H1 (cell line): ENCODE data around the gene CDADC1. TPM values are rescaled to one million over a fixed set of nuclear protein-coding genes. Genes with fewer than 3 reads are reported as not detected.
A peak's percentile ranks its signal among the peaks of the same experiment; 100 is the strongest.

Source experiments
- CTCF ChIA-PET: fragments of 300-600 bp; sonication (Branson Sonifier 250); formaldehyde crosslinking; loops from one replicate; lab custom pipeline; 2021; ENCODE audit not compliant: partially characterized antibody; lab: Charles Lee
- POLR2A ChIA-PET: fragments of 300-600 bp; sonication (Branson Sonifier 250); formaldehyde crosslinking; loops from one replicate; lab custom pipeline; 2021; ENCODE audit warnings: inconsistent platforms; ENCODE audit not compliant: partially characterized antibody; lab: Charles Lee
- DNase-seq, 2 experiments: peaks; one replicate each; pipeline versions ENCODE4 v3.0.0 to v3.0.0-alpha.2; 2010 to 2022; ENCODE audit warnings: low spot score in 2 of 2, low read depth in 1 of 2, mixed read lengths in 1 of 2
- FAIRE-seq: peaks from 2 replicates; lab custom pipeline; 2011; peaks lifted over from hg19 to GRCh38; lab: Jason Lieb, UNC
- H2AFZ ChIP-seq: 2 replicates; pipeline ENCODE4 v1.8.1; 2012; ENCODE audit warnings: low read length, inconsistent platforms
- H2AK5ac ChIP-seq: 2 replicates; pipeline ENCODE4 v1.6.1; 2013; ENCODE audit warnings: low read depth, low read length
- H2BK120ac ChIP-seq: replicated peaks from 2 replicates; pipeline ENCODE3; 2013; ENCODE audit warnings: low read depth, low read length, inconsistent platforms
- H2BK12ac ChIP-seq: 2 replicates; pipeline ENCODE4 v1.6.1; 2013; ENCODE audit warnings: low read depth, low read length
- H2BK15ac ChIP-seq: 2 replicates; pipeline ENCODE4 v1.6.1; 2013; ENCODE audit warnings: low read length
- H2BK20ac ChIP-seq: 2 replicates; pipeline ENCODE4 v1.6.1; 2013; ENCODE audit warnings: low read length
- H2BK5ac ChIP-seq: 2 replicates; pipeline ENCODE4 v1.6.1; 2013; ENCODE audit warnings: low read depth, low read length
- H3K14ac ChIP-seq: 2 replicates; pipeline ENCODE4 v1.6.1; 2013; ENCODE audit warnings: inconsistent platforms; ENCODE audit not compliant: insufficient read length
- H3K18ac ChIP-seq: 2 replicates; pipeline ENCODE4 v1.6.1; 2013; ENCODE audit warnings: low read length; ENCODE audit errors: extremely low read depth
- H3K23ac ChIP-seq: 2 replicates; pipeline ENCODE4 v1.6.1; 2013; ENCODE audit warnings: inconsistent platforms; ENCODE audit not compliant: insufficient read length
- H3K23me2 ChIP-seq: 2 replicates; pipeline ENCODE4 v1.6.1; 2013; ENCODE audit warnings: low read depth, low read length
- H3K27ac ChIP-seq: 2 replicates; pipeline ENCODE4 v1.6.1; 2011; ENCODE audit warnings: low read depth, low read length, inconsistent platforms
- H3K27me3 ChIP-seq, 4 experiments: replicated peaks in 1 of 4; 1 replicate in 1 of 4; 2 replicates in 3 of 4; pipeline versions ENCODE4 v1.6.1 to v1.8.1; 2011 to 2013; ENCODE audit warnings: low read length in 3 of 4, mild to moderate bottlenecking in 3 of 4, inconsistent platforms in 2 of 4, mixed read lengths in 2 of 4, moderate library complexity in 1 of 4; ENCODE audit not compliant: control insufficient read depth in 3 of 4, insufficient read depth in 3 of 4; ENCODE audit errors: extremely low read depth in 1 of 4
- H3K36me3 ChIP-seq, 4 experiments: 2 replicates each; pipeline versions ENCODE4 v1.6.1 to v1.8.1; 2011 to 2013; ENCODE audit warnings: mild to moderate bottlenecking in 4 of 4, low read length in 3 of 4, moderate library complexity in 2 of 4, control low read depth in 1 of 4, inconsistent platforms in 1 of 4; ENCODE audit not compliant: insufficient read depth in 4 of 4, control insufficient read depth in 2 of 4
- H3K4ac ChIP-seq: replicated peaks from 2 replicates; pipeline ENCODE3; 2013; ENCODE audit warnings: low read length, low read depth, mixed read lengths, inconsistent platforms; ENCODE audit not compliant: insufficient read length
- H3K4me1 ChIP-seq, 4 experiments: replicated peaks in 1 of 4; 1 replicate in 1 of 4; 2 replicates in 3 of 4; pipeline versions ENCODE4 v1.6.1 to v1.8.1; 2011 to 2013; ENCODE audit warnings: low read length in 3 of 4, inconsistent platforms in 2 of 4, mixed read lengths in 1 of 4; ENCODE audit not compliant: insufficient read depth in 4 of 4, control insufficient read depth in 3 of 4
- H3K4me2 ChIP-seq, 2 experiments: 2 replicates each; pipeline versions ENCODE4 v1.6.1 to v1.8.1; 2011 to 2013; ENCODE audit warnings: low read depth in 2 of 2, low read length in 2 of 2, control low read depth in 1 of 2, inconsistent platforms in 1 of 2, mild to moderate bottlenecking in 1 of 2; ENCODE audit not compliant: insufficient read depth in 1 of 2
- H3K4me3 ChIP-seq, 4 experiments: fragments of 200-600, 300-600 bp in 1 of 4; sonication (generic), shearing (Covaris generic), sonication (Bioruptor Twin) in 1 of 4; 2 replicates each; pipeline versions ENCODE4 v1.5.1 to v1.8.1; 2011 to 2016; ENCODE audit warnings: low read length in 4 of 4, low read depth in 3 of 4, control low read depth in 2 of 4, inconsistent platforms in 2 of 4, mild to moderate bottlenecking in 2 of 4, mixed read lengths in 1 of 4, moderate library complexity in 1 of 4; ENCODE audit not compliant: insufficient read depth in 2 of 4; ENCODE audit errors: extremely low read depth in 1 of 4
- H3K56ac ChIP-seq: replicated peaks from 2 replicates; pipeline ENCODE3; 2013; ENCODE audit warnings: low read depth, mild to moderate bottlenecking, mixed read lengths, low read length, inconsistent platforms; ENCODE audit not compliant: insufficient read length
- H3K79me1 ChIP-seq: 2 replicates; pipeline ENCODE4 v1.6.1; 2013; ENCODE audit warnings: low read depth, low read length, control low read depth
- H3K79me2 ChIP-seq, 2 experiments: 2 replicates each; pipeline versions ENCODE4 v1.6.1 to v1.8.1; 2012 to 2013; ENCODE audit warnings: low read length in 2 of 2, mild to moderate bottlenecking in 2 of 2, inconsistent platforms in 1 of 2; ENCODE audit not compliant: insufficient read depth in 2 of 2, control insufficient read depth in 1 of 2
- H3K9ac ChIP-seq, 4 experiments: replicated peaks in 1 of 4; 1 replicate in 1 of 4; 2 replicates in 3 of 4; pipeline versions ENCODE4 v1.6.1 to v1.8.1; 2011 to 2013; ENCODE audit warnings: low read depth in 3 of 4, low read length in 3 of 4, control low read depth in 2 of 4, mild to moderate bottlenecking in 2 of 4, moderate library complexity in 2 of 4, inconsistent platforms in 1 of 4; ENCODE audit errors: extremely low read depth in 1 of 4
- H3K9me3 ChIP-seq, 2 experiments: 2 replicates each; pipeline versions ENCODE4 v1.6.1 to v1.8.1; 2012 to 2013; ENCODE audit warnings: mild to moderate bottlenecking in 2 of 2, moderate library complexity in 2 of 2, control low read depth in 1 of 2, inconsistent platforms in 1 of 2, low read depth in 1 of 2, low read length in 1 of 2, mixed read lengths in 1 of 2; ENCODE audit not compliant: insufficient read depth in 2 of 2
- H4K20me1 ChIP-seq, 2 experiments: replicated peaks in 1 of 2; 2 replicates each; pipeline versions ENCODE3 to v1.8.1; 2011 to 2013; ENCODE audit warnings: inconsistent platforms in 2 of 2, low read length in 2 of 2, mild to moderate bottlenecking in 1 of 2; ENCODE audit not compliant: insufficient read depth in 2 of 2, control insufficient read depth in 1 of 2
- H4K5ac ChIP-seq: 2 replicates; pipeline ENCODE4 v1.6.1; 2013; ENCODE audit warnings: low read length, low read depth, mixed read lengths, inconsistent platforms; ENCODE audit not compliant: insufficient read length
- H4K8ac ChIP-seq: 2 replicates; pipeline ENCODE4 v1.8.0; 2013; ENCODE audit warnings: mild to moderate bottlenecking, moderate library complexity, low read length, inconsistent platforms; ENCODE audit not compliant: insufficient read depth; ENCODE audit errors: extremely low read depth
- H4K91ac ChIP-seq: replicated peaks from 2 replicates; pipeline ENCODE3; 2013; ENCODE audit warnings: low read length, mixed read lengths, inconsistent platforms; ENCODE audit not compliant: insufficient read length
- CHD2 ChIP-seq: IDR thresholded peaks from 2 replicates; pipeline ENCODE4 v1.6.1; 2012; ENCODE audit warnings: low read length, improper control_type of control experiment
- EP300 ChIP-seq, 2 experiments: IDR thresholded peaks; 1 replicate in 1 of 2; 2 replicates in 1 of 2; pipeline ENCODE4 v1.6.1; 2011 to 2012; ENCODE audit warnings: low read depth in 2 of 2, low read length in 2 of 2, mild to moderate bottlenecking in 2 of 2, borderline replicate concordance in 1 of 2, inconsistent platforms in 1 of 2, moderate library complexity in 1 of 2
- GTF2F1 ChIP-seq: IDR thresholded peaks from 2 replicates; pipeline ENCODE4 v1.6.1; 2012; ENCODE audit warnings: low read depth, low read length, improper control_type of control experiment, borderline replicate concordance
- NRF1 ChIP-seq: IDR thresholded peaks from 2 replicates; pipeline ENCODE4 v1.6.1; 2011; ENCODE audit warnings: mild to moderate bottlenecking, low read depth, low read length, improper control_type of control experiment
- PHF8 ChIP-seq: fragments of 200-600 bp; sonication (generic); conservative IDR thresholded peaks from 2 replicates; pipeline ENCODE4 v1.7.1; 2012; ENCODE audit warnings: low read depth, mild to moderate bottlenecking, inconsistent platforms, low read length, moderate library complexity
- POLR2AphosphoS5 ChIP-seq: IDR thresholded peaks from 2 replicates; pipeline ENCODE4 v1.6.1; 2011; ENCODE audit warnings: low read depth, low read length
- POU5F1 ChIP-seq: IDR thresholded peaks from 2 replicates; pipeline ENCODE4 v1.6.1; 2011; ENCODE audit warnings: low read depth, mild to moderate bottlenecking, low read length, moderate library complexity
- RAD21 ChIP-seq, 2 experiments: IDR thresholded peaks in 1 of 2; conservative IDR thresholded peaks in 1 of 2; 2 replicates each; pipeline ENCODE4 v1.6.1; 2011; ENCODE audit warnings: low read depth in 2 of 2, low read length in 2 of 2, improper control_type of control experiment in 1 of 2, inconsistent platforms in 1 of 2, mild to moderate bottlenecking in 1 of 2, moderate library complexity in 1 of 2
- RNF2 ChIP-seq: fragments of 200-900, 300-1000 bp; sonication (generic); IDR thresholded peaks from 2 replicates; pipeline ENCODE4 v1.7.1; 2016; ENCODE audit warnings: borderline replicate concordance, low read depth, mild to moderate bottlenecking, antibody characterized with exemption, low read length; ENCODE audit not compliant: poor library complexity, severe bottlenecking; ENCODE audit errors: missing control alignments
- SIN3A ChIP-seq, 2 experiments: IDR thresholded peaks in 1 of 2; conservative IDR thresholded peaks in 1 of 2; 2 replicates each; pipeline ENCODE4 v1.6.1; 2011 to 2012; ENCODE audit warnings: low read length in 2 of 2, improper control_type of control experiment in 1 of 2, low read depth in 1 of 2, mild to moderate bottlenecking in 1 of 2
- SP4 ChIP-seq: IDR thresholded peaks from 2 replicates; pipeline ENCODE4 v1.6.1; 2012; ENCODE audit warnings: low read length, inconsistent platforms
- TAF7 ChIP-seq: optimal IDR thresholded peaks from 2 replicates; pipeline ENCODE3; 2011; ENCODE audit warnings: low read depth, mild to moderate bottlenecking, inconsistent platforms, low read length, moderate library complexity, borderline replicate concordance
- TBP ChIP-seq: IDR thresholded peaks from 2 replicates; pipeline ENCODE4 v1.6.1; 2011; ENCODE audit warnings: low read depth, low read length, improper control_type of control experiment
- WGBS, 2 experiments: shearing (Covaris generic) in 1 of 2; methylation state at CpG; one replicate each; pipeline versions ENCODE4 v1.1.6 to v1.1.7; 2013 to 2015; ENCODE audit warnings: low lambda C conversion rate in 2 of 2, mixed read lengths in 2 of 2, inconsistent platforms in 1 of 2, low coverage in 1 of 2, missing lambda C conversion rate in 1 of 2; ENCODE audit not compliant: insufficient replicate concordance in 2 of 2, insufficient coverage in 1 of 2, insufficient read length in 1 of 2; ENCODE audit errors: extremely low coverage in 1 of 2, missing lambda C conversion rate in 1 of 2; 5-methylcytosine and 5-hydroxymethylcytosine counted together
- polyA plus RNA-seq, 7 experiments: library from polyadenylated mRNA; depleted of rRNA in 3 of 7; stranded (reverse) in 5 of 7; unstranded in 2 of 7; fragments of >200 nt in 5 of 7; fragments of 200-250 nt in 2 of 7; gene quantifications; 1 replicate in 5 of 7; 2 replicates in 1 of 7; 4 replicates in 1 of 7; pipeline versions ENCODE4 v1.2.1 to v1.2.3, GENCODE V29; 2011 to 2013; ENCODE audit warnings: missing spikeins in 2 of 7, mixed read lengths in 2 of 7
- total RNA-seq: library from RNA; stranded (reverse); fragmentation: NEBNext Ultra II Directional; extraction: Animal tissue kit (Norgen Biotek cat#: 25700); gene quantifications from 2 replicates; pipeline ENCODE4 v1.2.1, GENCODE V29; 2021

CDADC1 gene
- total and polyA plus RNA-seq, 2 of the 8 experiments (the other 6 are each of a cell fraction or from before 2014, with no cell fraction given): 0.98 to 2.7 TPM

DNA sequence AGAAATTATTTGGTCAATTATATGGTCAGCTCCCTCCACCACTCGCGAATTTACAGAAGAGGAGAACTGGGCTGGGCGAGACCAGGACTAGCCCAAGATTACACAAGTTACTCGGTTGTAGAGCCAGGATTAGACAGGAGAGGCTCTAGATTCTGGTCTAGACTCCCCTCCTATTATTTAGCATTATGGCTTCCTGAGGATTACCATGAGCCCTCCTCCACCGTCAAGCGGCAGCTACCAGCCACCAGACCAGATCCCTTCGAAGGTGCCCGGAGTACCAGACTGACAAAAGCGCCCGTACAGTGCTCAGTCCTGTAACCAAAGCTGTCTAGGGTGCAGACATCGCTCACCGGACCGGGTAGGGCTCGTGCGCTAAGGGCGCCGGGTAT lies 28.1 kb upstream of the CDADC1 start:
- ChIA-PET CTCF (interaction anchor here (0.8 to 1.4 kb wide), 6 partner anchors 12 to 486 kb away, joined by 3 to 6 read pairs (median 4); no protein-coding TSS in a partner anchor), POLR2A (no interaction called here)
- peak overlapping the region; percentile 35 for H3K56ac ChIP-seq
- no peak overlapping the region for H3K14ac ChIP-seq
- 17% methylated on average over 17 of the region's 17 CpGs; no CpG with 5 or more reads in 1 of the 2 experiments for WGBS, 2 experiments
- H3K9me3 ChIP-seq: no peaks in the 10 kb centered on the region
- peaks cover 20% of the 10 kb centered on the region for H3K23me2 ChIP-seq
- peak overlapping the region; percentile 34 to 61 (median 38) for H3K4me3 ChIP-seq
- H2AFZ ChIP-seq: no peak overlapping the region
- H3K36me3 ChIP-seq: peaks cover 0 to 4% (median 0%) of the 10 kb centered on the region in 4 experiments; a peak in 1 of 8 replicates
- no peak overlapping the region for H2BK5ac ChIP-seq
- H3K79me2 ChIP-seq: no peaks in the 10 kb centered on the region
- peak overlapping the region; percentile 77 to 80 for H3K4me2 ChIP-seq
- H2AK5ac ChIP-seq: no peak overlapping the region
- H2BK15ac ChIP-seq: peak overlapping the region; percentile 61; the same call in 1 of the 2 replicates
- H3K23ac ChIP-seq: no peak overlapping the region
- H2BK12ac ChIP-seq: no peak overlapping the region
- no peak overlapping the region for H4K8ac ChIP-seq
- peaks cover 49 to 80% (median 75%) of the 10 kb centered on the region in 4 experiments for H3K27me3 ChIP-seq
- no peak overlapping the region for H3K27ac ChIP-seq
- no peaks in the 10 kb centered on the region for H3K79me1 ChIP-seq
- H2BK120ac ChIP-seq: no peak overlapping the region
- FAIRE-seq (no peak), DNase-seq (no peak)
- H2BK20ac ChIP-seq: no peak overlapping the region
- H3K4ac ChIP-seq: no peak overlapping the region
- H4K91ac ChIP-seq: peak overlapping the region; percentile 41
- peaks cover 0 to 2% of the 10 kb centered on the region in 2 experiments for H4K20me1 ChIP-seq
- H3K18ac ChIP-seq: no peak overlapping the region
- H3K4me1 ChIP-seq: peaks cover 2 to 15% (median 10%) of the 10 kb centered on the region in 4 experiments
- H3K9ac ChIP-seq: no peak overlapping the region
- no peak overlapping the region for H4K5ac ChIP-seq
- TF ChIP-seq SIN3A (conservative IDR thresholded peaks at IDR 0.05 in 1 of 2, IDR thresholded peaks at IDR 0.05 in 1 of 2; ENCODE audit: low read depth in 1 of 2, low read length in 2 of 2) (no peak), GTF2F1 (no peak), RNF2 (no peak), POLR2AphosphoS5 (no peak), POU5F1 (no peak), NRF1 (no peak), EP300 (IDR thresholded peaks at IDR 0.05; ENCODE audit: borderline replicate concordance in 1 of 2, low read depth in 2 of 2, low read length in 2 of 2) (no peak), TAF7 (no peak), SP4 (no peak), PHF8 (no peak), CHD2 (no peak), TBP (no peak), RAD21 (IDR thresholded peaks at IDR 0.05 in 1 of 2, conservative IDR thresholded peaks at IDR 0.05 in 1 of 2; ENCODE audit: low read depth in 2 of 2, low read length in 2 of 2) (no peak)
